ENCODE measurements around the gene TMEM63C. TPM values are rescaled to one million over a fixed set of nuclear protein-coding genes. Genes with fewer than 3 reads are reported as not detected.
A peak's percentile ranks its signal among the peaks of the same experiment; 100 is the strongest.

Gene TMEM63C
- total and polyA plus RNA-seq, 7 donors, result 0.04 to 0.58 (median 0.21) TPM; not detected in 3

DNA sequence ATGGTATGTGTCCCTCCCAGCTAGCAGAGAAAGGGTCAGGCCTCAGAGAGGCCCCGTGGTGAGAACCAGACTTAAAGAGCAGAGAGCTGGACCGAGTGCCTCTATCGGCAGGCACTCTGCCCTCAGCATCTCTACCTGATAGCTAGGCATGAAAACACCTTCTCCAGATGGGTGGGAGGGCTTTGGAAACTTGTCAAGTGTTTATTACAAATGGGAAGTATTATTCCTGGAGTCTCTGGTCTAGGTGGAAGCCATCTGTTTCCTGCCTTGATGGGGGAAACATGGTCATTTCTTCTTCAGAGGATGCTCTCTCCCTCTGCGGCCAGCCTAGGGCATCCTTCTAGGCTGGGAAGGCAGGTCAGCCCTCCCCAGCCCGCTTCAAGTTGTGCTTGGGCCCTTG is 2.3 kb downstream of the TMEM63C start:
- Histone ChIP-seq H3K4me1 (no peaks in the 10 kb centered on the region), H3K9me3 (no peaks in the 10 kb centered on the region), H3K4me3 (no peak overlapping the region), H3K27ac (no peak overlapping the region), H3K36me3 (ENCODE audit: insufficient read depth in 1 of 2, low read depth in 1 of 2) (no peaks in the 10 kb centered on the region), H3K27me3 (ENCODE audit: insufficient read depth in 3 of 3, low read length in 2 of 3) (peaks cover 0 to 43% (median 17%) of the 10 kb centered on the region in 3 donors)
- DNase-seq (no peak), ATAC-seq (no peak)
- WGBS, 3 donors, result 49 to 55% (median 52%) methylated on average over 5 of the region's 5 CpGs
- intact Hi-C loops (cut with DNase I), result no loop called here
- TF ChIP-seq, protein P1, sequence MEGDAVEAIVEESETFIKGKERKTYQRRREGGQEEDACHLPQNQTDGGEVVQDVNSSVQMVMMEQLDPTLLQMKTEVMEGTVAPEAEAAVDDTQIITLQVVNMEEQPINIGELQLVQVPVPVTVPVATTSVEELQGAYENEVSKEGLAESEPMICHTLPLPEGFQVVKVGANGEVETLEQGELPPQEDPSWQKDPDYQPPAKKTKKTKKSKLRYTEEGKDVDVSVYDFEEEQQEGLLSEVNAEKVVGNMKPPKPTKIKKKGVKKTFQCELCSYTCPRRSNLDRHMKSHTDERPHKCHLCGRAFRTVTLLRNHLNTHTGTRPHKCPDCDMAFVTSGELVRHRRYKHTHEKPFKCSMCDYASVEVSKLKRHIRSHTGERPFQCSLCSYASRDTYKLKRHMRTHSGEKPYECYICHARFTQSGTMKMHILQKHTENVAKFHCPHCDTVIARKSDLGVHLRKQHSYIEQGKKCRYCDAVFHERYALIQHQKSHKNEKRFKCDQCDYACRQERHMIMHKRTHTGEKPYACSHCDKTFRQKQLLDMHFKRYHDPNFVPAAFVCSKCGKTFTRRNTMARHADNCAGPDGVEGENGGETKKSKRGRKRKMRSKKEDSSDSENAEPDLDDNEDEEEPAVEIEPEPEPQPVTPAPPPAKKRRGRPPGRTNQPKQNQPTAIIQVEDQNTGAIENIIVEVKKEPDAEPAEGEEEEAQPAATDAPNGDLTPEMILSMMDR (IDR thresholded peaks at IDR 0.05), result no peak

DNA sequence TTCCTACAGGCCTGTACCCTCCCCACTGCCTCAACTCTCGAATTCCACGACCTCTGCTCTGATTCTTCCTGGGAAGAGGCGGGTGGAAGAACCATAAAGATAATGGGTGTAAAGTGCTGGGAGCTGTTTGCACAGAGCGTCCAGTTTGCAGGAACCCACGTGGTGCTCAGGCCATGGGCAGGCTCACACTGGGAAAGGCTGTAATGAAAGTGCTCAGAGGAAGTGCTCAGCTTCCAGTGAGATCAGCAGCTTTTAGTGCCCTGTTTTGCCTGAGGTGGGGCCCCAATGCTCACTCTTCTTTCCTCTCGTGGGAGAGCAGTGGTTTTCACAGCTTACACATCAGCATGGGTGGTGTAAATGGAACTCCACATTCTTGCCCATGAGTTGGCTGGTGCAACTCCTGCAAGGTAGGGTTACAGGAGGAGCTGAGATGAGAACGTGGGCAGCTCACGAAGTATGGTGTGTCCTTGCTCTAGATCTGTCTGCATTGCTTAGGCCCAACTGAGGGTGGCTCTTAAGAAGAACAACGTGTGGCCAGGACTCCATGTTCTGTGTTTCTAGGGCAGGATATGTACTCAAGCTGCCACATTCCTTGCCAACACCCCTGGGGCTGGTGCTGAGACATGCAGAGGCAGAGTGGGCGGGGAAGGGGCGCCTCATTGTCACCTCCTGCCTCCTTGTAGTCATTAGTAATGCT is 2.9 kb downstream of the TMEM63C start:
- WGBS, 3 donors, result 57 to 62% (median 60%) methylated on average over 11 of the region's 11 CpGs
- Histone ChIP-seq H3K9me3 (no peaks in the 10 kb centered on the region), H3K27me3 (ENCODE audit: insufficient read depth in 3 of 3, low read length in 2 of 3) (peaks cover 0 to 43% (median 17%) of the 10 kb centered on the region in 3 donors), H3K27ac (no peak overlapping the region), H3K4me3 (no peak overlapping the region), H3K36me3 (ENCODE audit: insufficient read depth in 1 of 2, low read depth in 1 of 2) (no peaks in the 10 kb centered on the region), H3K4me1 (no peaks in the 10 kb centered on the region)
- intact Hi-C loops (cut with DNase I), result no loop called here
- DNase-seq, result no peak
- ATAC-seq, result no peak
- TF ChIP-seq, protein P1 (IDR thresholded peaks at IDR 0.05), result no peak

DNA sequence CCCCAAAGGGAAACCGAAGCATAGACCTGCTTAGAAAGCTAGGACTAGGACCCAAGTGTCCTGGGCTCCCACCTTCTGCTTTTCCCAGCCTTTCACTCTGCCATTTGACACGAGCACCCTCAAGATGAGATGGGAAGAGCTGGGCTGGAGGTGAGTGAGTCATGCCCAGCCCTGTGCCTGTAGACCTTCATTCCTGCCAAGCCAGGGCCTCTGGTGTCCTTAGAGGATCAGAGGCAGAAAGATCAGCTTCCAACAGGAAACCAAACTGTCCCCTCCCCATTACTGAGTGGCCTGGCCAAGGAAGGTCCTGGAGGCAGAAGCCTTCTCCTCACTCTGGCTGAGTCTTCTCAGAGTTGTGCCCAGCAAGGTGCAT is 3.5 kb downstream of the TMEM63C start:
- 76 to 82% (median 80%) methylated on average over 2 of the region's 2 CpGs for WGBS, 3 donors
- intact Hi-C loops (cut with DNase I), result no loop called here
- peaks cover 0 to 40% (median 19%) of the 10 kb centered on the region in 3 donors for H3K27me3 ChIP-seq (ENCODE audit: insufficient read depth in 3 of 3, low read length in 2 of 3)
- no peaks in the 10 kb centered on the region for H3K36me3 ChIP-seq (ENCODE audit: insufficient read depth in 1 of 2, low read depth in 1 of 2)
- no peak overlapping the region for H3K27ac ChIP-seq
- TF ChIP-seq, protein P1 (IDR thresholded peaks at IDR 0.05), result no peak
- ATAC-seq (no peak), DNase-seq (no peak)
- H3K4me1 ChIP-seq, result no peaks in the 10 kb centered on the region
- no peaks in the 10 kb centered on the region for H3K9me3 ChIP-seq
- H3K4me3 ChIP-seq, result no peak overlapping the region

DNA sequence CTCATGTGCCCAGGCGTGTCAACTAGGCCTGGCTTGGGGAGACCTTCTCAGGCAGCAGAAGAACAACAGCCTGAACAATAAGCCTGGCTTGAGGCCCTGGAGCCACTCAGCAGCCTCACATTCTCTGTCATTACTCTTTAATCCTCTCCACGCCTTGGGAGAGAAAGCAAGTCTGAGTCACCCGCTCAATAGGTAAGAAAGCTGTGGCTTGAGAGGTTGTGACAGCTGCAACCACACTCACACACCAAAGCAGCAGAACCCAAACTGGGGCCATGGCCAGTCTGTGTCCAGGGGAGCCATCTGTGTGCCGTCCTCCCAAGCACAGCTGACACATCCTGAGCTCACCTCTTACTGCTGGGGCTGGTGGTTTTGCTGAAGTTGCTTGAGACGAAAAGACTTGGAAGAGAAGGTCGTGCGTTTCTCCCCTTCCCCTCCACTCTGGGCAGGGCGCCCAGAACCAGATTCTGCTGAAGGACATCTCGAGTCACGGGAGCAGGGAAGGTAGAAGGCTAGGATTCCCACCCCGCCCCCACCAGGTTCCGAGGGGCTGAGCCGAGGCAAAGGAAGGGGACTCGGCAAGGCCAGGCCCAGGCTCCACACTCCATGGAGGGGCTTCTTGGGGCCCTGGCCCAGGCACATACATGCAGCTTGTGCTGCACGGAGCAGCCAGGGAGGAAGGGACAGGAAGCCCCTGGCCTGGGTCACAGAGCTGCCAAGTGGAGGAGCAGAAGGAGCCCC is 5.5 kb downstream of the TMEM63C start:
- intact Hi-C loops (cut with DNase I), result no loop called here
- ATAC-seq (peak in 3 of 4 donors; percentile 30 to 66 (median 65)), DNase-seq (peak in 1 of 2 donors; percentile 26)
- H3K4me1 ChIP-seq, result no peaks in the 10 kb centered on the region
- H3K9me3 ChIP-seq, result no peaks in the 10 kb centered on the region
- TF ChIP-seq, protein P1 (IDR thresholded peaks at IDR 0.05), result no peak
- no peaks in the 10 kb centered on the region for H3K36me3 ChIP-seq (ENCODE audit: insufficient read depth in 1 of 2, low read depth in 1 of 2)
- H3K4me3 ChIP-seq, result no peak overlapping the region
- no peak overlapping the region for H3K27ac ChIP-seq
- peaks cover 0 to 20% (median 8%) of the 10 kb centered on the region in 3 donors for H3K27me3 ChIP-seq (ENCODE audit: insufficient read depth in 3 of 3, low read length in 2 of 3)
- WGBS, 3 donors, result 31 to 41% (median 35%) methylated on average over 15 of the region's 15 CpGs

Data from psoas muscle (tissue), 8 donors.